Activated B cell treated with CpG ODN at 0.5 μM for 24 hours (primary cell): Measurements from ENCODE around the gene FGG. TPM values are rescaled to one million over a fixed set of nuclear protein-coding genes. Genes with fewer than 3 reads are reported as not detected.

Experiments used
- ATAC-seq: fragments of 200-7000 bp; cut with Tn5 transposase; one replicate; pipeline ENCODE4 v1.10.0; 2021; ENCODE audit warnings: low read depth, mild to moderate bottlenecking, moderate library complexity
- CTCF ChIA-PET: fragments of 350-600 bp; sonication (Branson Sonifier 250); formaldehyde crosslinking; loops from one replicate; lab custom pipeline; 2021; ENCODE audit warnings: antibody characterized with exemption; lab: Charles Lee
- POLR2A ChIA-PET: fragments of 350-600 bp; sonication (Branson Sonifier 250); formaldehyde crosslinking; loops from one replicate; lab custom pipeline; 2021; ENCODE audit warnings: antibody characterized with exemption; lab: Charles Lee
- DNase-seq: peaks from one replicate; pipeline ENCODE4 v3.0.0; 2022
- H3K27ac Mint-ChIP-seq: one replicate; pipeline ENCODE4 v1.8.0; 2020; ENCODE audit warnings: mixed read lengths
- H3K27me3 Mint-ChIP-seq: one replicate; pipeline ENCODE4 v1.8.0; 2021; ENCODE audit warnings: mixed read lengths
- H3K36me3 Mint-ChIP-seq: one replicate; pipeline ENCODE4 v1.8.0; 2021; ENCODE audit warnings: low read depth, mixed read lengths
- H3K4me1 Mint-ChIP-seq: one replicate; pipeline ENCODE4 v1.8.0; 2021; ENCODE audit warnings: mixed read lengths
- H3K4me3 Mint-ChIP-seq: one replicate; pipeline ENCODE4 v1.8.0; 2020; ENCODE audit warnings: mild to moderate bottlenecking, mixed read lengths
- H3K9me3 Mint-ChIP-seq: one replicate; pipeline ENCODE4 v1.8.0; 2020; ENCODE audit warnings: mixed read lengths
- intact Hi-C: fragments of 100-400 bp; cut with micrococcal nuclease; formaldehyde crosslinking; loops from one replicate; pipeline ENCODE4 v1.15.1; 2024
- total RNA-seq: library from RNA; stranded (reverse); gene quantifications from 2 replicates; pipeline ENCODE4 v1.2.3, GENCODE V29; 2022
- TF ChIP-seq, protein P1 (sequence below): fragments of 200-600 bp; IDR thresholded peaks from one replicate; pipeline ENCODE4 v1.8.0; 2022; ENCODE audit warnings: antibody characterized with exemption, mild to moderate bottlenecking

FGG gene
- not detected in 2 replicates for total RNA-seq

DNA sequence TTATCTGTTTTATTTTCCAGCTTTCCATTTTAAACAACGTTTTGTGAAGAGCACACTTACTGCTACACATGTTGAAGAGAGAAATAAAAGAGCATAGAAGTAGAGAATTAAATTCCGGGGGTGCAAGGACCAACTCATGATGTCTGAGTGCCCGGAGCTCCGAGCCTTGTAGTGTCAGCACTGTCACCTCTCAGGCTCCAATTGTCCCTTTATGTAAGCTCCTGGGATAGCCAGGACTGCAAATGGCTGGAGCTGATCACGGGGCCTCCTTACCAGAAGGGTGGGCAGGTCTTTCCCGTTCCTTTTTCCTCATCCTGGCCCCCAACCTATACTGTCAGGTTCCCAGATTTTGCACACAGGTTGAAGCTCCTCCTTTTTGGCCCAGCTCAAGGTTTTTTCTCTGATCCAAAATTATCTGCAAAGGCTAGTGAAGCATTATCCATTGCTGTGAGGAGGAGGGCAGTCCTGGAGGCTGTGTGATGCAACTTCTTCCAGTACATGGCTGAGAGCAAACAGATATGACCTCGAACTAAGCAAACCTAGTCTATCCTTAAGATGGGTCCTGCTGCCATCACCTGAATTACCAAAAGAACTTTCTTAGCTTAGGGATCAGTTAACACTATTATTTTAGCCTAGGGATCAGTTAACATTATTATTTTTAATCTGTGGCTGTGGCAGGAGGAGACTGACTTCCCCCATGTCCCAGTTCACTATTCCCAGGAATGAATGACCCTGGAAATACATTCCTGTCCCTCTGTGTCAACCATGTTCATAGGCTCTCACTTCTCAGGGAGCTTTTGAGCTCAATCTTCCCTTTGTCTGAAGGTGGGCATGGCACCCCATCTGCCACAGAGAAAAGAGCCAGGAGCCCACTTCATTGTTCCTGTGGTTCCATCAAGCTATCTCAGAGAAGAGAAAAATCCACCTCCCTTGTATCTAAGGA is at the start of gene FGG:
Gene FGG, minus strand, starts transcription at position 185 of the 943 bp plus-strand sequence. Its CDS starts 47 bp downstream, at position 138.
- H3K4me1 Mint-ChIP-seq: peaks cover 11% of the 10 kb centered on the region
- H3K9me3 Mint-ChIP-seq: no peaks in the 10 kb centered on the region
- ChIA-PET CTCF (interaction anchor here (2.5 kb wide), 1 partner anchor 10 kb away, joined by 6 read pairs; no protein-coding TSS in a partner anchor), POLR2A (no interaction called here)
- DNase-seq (no peak), ATAC-seq (no peak)
- peaks cover 19% of the 10 kb centered on the region for H3K27me3 Mint-ChIP-seq
- TF ChIP-seq, protein P1, sequence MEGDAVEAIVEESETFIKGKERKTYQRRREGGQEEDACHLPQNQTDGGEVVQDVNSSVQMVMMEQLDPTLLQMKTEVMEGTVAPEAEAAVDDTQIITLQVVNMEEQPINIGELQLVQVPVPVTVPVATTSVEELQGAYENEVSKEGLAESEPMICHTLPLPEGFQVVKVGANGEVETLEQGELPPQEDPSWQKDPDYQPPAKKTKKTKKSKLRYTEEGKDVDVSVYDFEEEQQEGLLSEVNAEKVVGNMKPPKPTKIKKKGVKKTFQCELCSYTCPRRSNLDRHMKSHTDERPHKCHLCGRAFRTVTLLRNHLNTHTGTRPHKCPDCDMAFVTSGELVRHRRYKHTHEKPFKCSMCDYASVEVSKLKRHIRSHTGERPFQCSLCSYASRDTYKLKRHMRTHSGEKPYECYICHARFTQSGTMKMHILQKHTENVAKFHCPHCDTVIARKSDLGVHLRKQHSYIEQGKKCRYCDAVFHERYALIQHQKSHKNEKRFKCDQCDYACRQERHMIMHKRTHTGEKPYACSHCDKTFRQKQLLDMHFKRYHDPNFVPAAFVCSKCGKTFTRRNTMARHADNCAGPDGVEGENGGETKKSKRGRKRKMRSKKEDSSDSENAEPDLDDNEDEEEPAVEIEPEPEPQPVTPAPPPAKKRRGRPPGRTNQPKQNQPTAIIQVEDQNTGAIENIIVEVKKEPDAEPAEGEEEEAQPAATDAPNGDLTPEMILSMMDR: no peak
- intact Hi-C loops: loop anchor here (10.0 kb wide), 1 partner anchor 1268 kb away; the partner anchor contains the start of gene MND1
- no peaks in the 10 kb centered on the region for H3K36me3 Mint-ChIP-seq
- H3K4me3 Mint-ChIP-seq: no peak within 1 kb of the TSS
- no peak within 1 kb of the TSS for H3K27ac Mint-ChIP-seq

DNA sequence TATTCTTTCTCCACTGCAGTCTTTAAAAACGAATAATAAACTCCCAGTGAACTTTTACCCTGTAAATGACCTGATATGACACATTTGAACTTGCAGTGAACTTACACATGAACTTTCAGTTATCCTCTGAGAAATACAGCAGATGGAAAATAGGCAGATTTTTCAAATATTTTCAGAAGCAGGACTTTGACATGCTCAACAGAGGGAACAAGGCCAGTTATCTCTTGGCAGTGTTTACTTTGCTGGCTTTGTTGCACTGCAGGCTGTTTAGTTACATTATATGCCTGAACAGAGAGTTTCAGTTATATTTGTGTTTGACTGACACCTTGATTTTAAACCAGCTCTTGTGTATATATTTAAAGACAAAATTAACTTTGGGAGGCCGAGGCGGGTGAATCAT is 47.6 kb upstream of the FGG start:
- H3K9me3 Mint-ChIP-seq: peaks cover 3% of the 10 kb centered on the region
- ChIA-PET CTCF (no interaction called here), POLR2A (no interaction called here)
- DNase-seq (no peak), ATAC-seq (no peak)
- no peaks in the 10 kb centered on the region for H3K4me1 Mint-ChIP-seq
- no peak overlapping the region for H3K4me3 Mint-ChIP-seq
- H3K36me3 Mint-ChIP-seq: no peaks in the 10 kb centered on the region
- intact Hi-C loops: no loop called here
- H3K27ac Mint-ChIP-seq: no peak overlapping the region
- H3K27me3 Mint-ChIP-seq: peaks cover 9% of the 10 kb centered on the region
- TF ChIP-seq, protein P1: no peak

DNA sequence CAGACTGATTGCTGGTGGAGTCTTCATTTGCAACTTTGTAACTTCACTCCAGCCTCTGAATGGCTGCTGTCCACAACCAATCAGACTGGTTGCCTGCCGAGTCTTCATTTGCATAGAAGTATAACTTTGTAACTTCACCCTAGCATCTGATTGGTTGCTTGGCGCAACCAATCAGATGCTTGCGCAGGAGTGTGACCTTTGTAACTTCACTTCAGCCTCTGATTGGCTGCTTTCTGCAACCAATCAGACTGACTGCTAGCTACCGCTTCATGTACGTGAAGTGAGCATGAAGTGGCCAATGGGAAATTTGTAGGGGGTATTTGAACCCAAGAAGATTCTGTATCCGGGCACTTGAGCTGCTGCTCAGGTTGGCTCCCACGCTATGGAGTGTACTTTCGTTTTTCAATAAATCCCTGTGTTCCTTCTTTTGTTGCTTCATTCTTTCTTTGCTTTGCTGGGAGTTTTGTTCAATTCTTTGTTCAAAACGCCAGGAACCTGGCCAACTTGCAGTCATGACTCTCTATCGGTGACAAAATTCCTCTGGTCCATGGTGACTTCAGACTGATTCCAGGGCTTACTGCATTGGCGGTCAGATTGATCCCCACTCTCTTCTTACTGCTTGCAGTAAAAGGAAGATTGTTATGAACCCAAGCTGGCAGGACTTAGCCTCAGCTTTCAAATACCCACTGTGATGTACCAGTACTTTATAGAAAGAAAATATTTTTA is 46.4 kb upstream of the FGG start:
- Mint-ChIP-seq H3K4me1 (no peaks in the 10 kb centered on the region), H3K9me3 (peaks cover 3% of the 10 kb centered on the region), H3K36me3 (no peaks in the 10 kb centered on the region), H3K4me3 (no peak overlapping the region), H3K27ac (no peak overlapping the region), H3K27me3 (peaks cover 12% of the 10 kb centered on the region)
- intact Hi-C loops: no loop called here
- ChIA-PET POLR2A (no interaction called here), CTCF (no interaction called here)
- TF ChIP-seq, protein P1: no peak
- no peak for ATAC-seq
- no peak for DNase-seq

DNA sequence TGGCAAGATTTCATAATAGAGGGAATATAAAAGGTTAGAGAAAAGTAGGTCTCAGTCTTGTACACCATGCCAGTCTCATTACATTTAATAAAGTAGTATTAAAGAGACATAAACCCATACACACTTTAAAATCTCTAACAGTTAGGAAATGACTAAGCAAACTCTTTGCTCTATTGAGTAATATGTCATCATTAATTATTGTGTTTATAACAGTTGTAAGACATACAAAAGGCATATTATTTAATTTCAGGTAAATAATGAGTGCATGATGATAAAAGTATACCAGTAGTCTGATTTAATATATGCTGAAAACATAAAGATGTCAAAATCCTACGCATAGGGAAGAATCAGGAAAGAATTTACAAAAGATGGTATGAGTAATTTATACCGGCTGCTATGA is 31.0 kb upstream of the FGG start:
- no peaks in the 10 kb centered on the region for H3K36me3 Mint-ChIP-seq
- CTCF ChIA-PET: interaction anchor here (1.0 kb wide), 1 partner anchor 594 kb away, joined by 3 read pairs; no protein-coding TSS in a partner anchor

More for the DNA sequence above, 31.0 kb upstream of the FGG start:
- ATAC-seq (no peak), DNase-seq (no peak)
- no peaks in the 10 kb centered on the region for H3K9me3 Mint-ChIP-seq
- H3K27me3 Mint-ChIP-seq: peaks cover 18% of the 10 kb centered on the region
- TF ChIP-seq, protein P1: no peak
- intact Hi-C loops: no loop called here
- POLR2A ChIA-PET: no interaction called here
- no peaks in the 10 kb centered on the region for H3K4me1 Mint-ChIP-seq
- no peak overlapping the region for H3K4me3 Mint-ChIP-seq
- H3K27ac Mint-ChIP-seq: no peak overlapping the region
